Ramos (cell line): ENCODE results near the gene FAM234B.

Source experiments
- in situ Hi-C: fragments of 300-500 bp; cut with MboI; formaldehyde crosslinking; loops from one replicate; pipeline ENCODE4 v1.14.3; 2022; ENCODE audit warnings: low sequenced_read_pairs; ENCODE audit not compliant: unreplicated experiment

FAM234B gene

GRCh38 chr12:13085968-13086686 lies 41.9 kb downstream of the FAM234B start:
- in situ Hi-C loops: no loop called here

DNA sequence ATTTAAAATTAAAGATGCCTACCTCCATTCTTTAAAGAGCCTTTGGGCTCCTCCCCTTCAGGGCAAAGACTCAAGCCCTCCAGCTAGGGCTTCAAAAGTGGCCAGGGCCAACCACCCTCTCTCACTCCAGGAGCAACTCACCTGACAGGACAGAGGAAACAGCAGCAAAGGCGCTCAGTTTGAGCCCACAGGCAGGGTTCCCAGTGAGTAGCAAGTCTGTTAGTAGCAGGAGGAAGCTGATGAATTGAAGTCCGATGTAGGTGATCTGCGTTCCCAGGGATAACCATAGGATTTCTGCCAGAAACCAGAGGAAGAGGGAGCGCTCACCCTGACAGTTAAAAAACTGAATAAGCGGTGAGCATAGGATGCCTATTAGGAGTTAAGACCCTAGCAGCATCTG lies 43.6 kb downstream of the FAM234B start:
- in situ Hi-C loops: no loop called here

DNA sequence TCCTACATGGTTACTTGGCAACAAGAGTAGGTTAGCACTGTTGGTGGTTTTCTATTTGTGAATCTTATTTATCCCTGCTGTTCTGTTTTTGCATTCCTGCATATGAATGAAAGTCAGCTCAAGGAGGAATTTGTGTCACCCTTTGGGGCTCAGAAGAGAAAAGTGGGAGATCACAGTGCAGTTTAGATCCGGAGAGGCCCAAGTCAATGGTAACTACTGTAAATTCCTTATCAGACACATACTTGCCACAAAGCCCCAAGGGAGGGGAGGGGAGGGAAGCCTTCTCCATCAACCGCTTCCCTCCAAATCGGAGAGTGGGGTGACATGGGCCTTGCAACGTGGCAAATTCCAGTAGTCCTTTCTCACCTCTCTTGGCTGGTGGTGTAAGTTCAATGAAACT lies 44.3 kb downstream of the FAM234B start:
- in situ Hi-C loops: no loop called here

GRCh38 chr12:13090054-13090453 lies 45.9 kb downstream of the FAM234B start:
- in situ Hi-C loops: loop anchor here (10.0 kb wide), 1 partner anchor 175 kb away; no protein-coding TSS in a partner anchor

DNA sequence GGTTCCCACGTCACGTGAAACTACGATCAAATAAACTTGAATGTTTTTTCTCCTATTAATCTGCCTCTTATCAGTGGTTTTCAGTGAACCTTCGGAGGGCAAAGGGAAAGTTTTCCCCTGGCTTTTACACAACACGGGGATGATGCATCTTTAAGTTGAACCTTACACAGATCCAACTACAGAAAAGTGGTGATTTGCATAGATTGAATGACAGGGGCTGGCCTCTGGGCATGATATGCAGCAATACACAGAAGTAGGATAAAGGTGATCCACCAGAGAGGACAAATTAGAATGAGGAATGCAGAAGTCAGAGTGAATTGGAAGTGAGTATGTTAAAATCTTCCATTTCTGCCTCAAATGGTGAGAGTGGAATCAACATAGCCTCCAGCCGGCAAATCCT lies 47.7 kb downstream of the FAM234B start:
- in situ Hi-C loops: loop anchor here (10.0 kb wide), 1 partner anchor 177 kb away; no protein-coding TSS in a partner anchor

DNA sequence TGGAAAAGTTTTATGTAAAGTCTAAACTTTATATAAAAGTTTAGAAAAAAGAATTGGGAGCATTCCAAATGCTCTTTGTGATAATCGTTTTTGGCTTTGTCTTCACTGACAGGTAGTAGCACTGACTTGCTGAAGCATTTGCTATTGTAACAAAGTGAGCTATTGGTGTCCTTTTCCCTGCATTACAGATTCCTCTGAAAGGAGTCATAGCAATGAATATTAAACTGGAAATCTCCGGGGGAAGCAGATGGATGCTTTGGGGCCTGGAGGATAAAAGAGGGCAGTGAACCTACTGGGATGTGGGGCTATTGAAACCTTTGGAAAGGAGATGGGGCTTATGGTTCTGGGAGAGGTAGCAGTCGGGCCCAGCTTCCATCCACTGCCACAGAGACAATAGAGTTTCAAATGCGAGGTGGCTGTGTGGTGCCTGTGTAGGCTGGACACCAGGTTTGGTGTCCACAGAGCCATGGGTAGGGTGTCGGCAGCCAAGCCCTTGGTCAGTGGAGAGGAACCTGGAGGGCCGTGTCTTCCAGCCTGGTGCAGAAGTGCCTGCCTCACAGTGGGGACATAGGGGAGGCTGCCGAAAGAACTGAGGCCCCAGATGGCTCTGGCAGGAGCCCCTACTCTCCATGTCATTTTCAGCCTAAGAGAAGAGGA lies 49.1 kb downstream of the FAM234B start:
- in situ Hi-C loops: loop anchor here (10.0 kb wide), 1 partner anchor 179 kb away; no protein-coding TSS in a partner anchor

DNA sequence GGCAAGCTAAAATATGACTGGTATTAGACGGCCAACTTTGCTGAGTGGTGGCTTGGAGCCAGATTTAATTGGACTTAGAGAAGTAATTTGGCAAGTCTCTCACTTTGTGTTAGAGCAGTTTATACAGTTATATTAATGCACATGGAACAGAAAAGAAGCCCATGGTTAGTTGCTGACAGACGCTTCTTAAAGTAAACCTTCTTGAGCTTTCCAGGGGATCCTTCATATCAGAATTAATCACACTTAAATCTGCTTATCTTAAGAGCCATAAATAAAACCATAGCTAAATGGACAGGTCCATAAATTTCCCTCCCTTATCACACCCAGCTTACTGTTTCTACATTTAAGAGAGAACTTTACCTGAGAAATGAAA lies 49.7 kb downstream of the FAM234B start:
- in situ Hi-C loops: loop anchor here (10.0 kb wide), 1 partner anchor 179 kb away; no protein-coding TSS in a partner anchor

DNA sequence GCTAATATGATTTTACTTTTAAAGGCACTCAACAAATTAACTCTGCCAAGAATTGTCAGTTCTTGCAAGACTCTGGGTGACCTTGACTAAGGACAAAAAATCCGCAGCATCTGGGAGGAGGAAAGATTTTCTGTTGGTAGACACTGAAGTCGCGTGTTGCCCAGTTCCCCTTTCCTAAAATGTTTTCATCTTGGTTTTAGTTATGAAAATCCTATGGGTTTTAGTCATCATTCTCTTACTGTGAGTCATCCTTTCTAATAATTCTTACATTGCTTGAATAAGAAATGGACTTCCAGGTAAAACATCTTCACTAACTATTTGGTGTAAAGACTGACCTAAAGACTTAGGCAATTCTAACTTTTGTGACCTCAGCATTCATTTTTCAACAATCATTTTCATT lies 50.2 kb downstream of the FAM234B start:
- in situ Hi-C loops: loop anchor here (10.0 kb wide), 1 partner anchor 180 kb away; no protein-coding TSS in a partner anchor

DNA sequence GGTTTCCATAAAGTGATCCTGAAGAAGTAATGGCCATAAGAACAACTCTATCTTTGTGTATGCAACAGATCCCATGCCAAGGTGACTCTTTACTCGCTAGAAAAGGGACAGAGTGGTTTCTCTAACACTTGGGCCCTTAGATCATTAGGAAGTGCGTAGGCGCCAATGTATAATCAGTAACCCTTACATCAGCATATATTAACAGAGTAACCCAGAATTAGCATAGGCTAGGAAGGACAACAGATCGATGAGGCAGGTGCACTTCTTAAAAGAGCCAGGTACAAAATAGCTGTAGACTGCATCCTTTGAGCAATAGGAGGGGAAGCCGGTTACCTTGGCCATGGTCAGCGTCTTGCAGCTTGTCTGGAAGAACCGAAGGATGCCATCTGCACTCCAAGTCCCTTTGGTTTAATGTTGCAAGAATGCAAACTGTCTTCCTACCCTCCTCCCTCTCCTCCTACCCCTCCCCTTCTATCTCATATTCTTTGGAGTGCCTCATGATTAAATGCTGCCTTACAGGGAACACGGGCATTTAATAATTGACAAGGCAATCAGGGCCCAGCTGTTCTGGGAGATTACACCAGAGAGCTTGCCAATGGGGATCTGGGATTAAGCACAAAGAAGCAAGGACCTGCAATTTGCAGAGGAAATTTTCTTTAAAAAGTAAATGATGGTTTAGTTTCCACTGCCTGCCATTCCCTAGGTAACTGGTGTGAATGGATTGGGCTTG lies 51.2 kb downstream of the FAM234B start:
- in situ Hi-C loops: loop anchor here (10.0 kb wide), 1 partner anchor 181 kb away; no protein-coding TSS in a partner anchor

GRCh38 chr12:13097491-13098011 lies 53.4 kb downstream of the FAM234B start:
- in situ Hi-C loops: loop anchor here (10.0 kb wide), 1 partner anchor 183 kb away; no protein-coding TSS in a partner anchor

GRCh38 chr12:13099066-13099843 lies 55.1 kb downstream of the FAM234B start:
- in situ Hi-C loops: loop anchor here (10.0 kb wide), 1 partner anchor 184 kb away; no protein-coding TSS in a partner anchor

DNA sequence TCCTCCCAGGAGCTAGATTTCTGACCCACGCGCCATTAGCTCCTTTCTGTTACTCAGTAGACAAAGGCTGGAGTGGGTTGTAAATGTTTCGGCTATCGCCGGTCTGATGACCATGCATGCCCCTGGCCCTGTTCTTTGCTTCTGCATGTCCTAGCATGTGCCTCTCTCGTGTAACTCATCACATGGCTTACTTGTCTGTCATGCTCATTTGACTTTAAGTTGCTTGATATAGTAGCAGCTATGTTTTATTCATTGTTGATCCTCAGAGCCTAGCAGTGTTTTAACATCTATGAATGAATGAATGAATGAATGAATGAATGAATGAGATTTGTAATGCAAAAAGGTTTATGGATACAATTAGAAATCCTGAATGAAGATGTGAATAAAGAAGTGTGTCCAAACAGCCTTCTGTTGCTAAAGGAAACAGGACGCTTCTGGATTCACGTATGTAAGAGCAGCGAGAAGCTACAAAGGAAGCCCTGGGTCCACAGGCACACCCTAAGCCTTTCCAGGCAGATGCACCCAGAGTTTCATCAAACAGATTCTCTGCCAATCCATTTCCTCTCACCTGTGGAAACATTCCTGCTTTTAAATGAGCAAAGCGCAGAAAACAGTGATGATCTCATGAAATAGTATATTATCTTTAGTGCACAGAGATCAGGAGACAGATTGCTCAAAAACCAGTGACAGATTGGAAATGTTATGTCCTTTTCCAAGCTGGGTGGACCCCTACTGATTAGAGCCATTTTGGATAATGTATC lies 55.8 kb downstream of the FAM234B start:
- in situ Hi-C loops: loop anchor here (10.0 kb wide), 1 partner anchor 185 kb away; no protein-coding TSS in a partner anchor

GRCh38 chr12:13100605-13100881 lies 56.4 kb downstream of the FAM234B start:
- in situ Hi-C loops: no loop called here

DNA sequence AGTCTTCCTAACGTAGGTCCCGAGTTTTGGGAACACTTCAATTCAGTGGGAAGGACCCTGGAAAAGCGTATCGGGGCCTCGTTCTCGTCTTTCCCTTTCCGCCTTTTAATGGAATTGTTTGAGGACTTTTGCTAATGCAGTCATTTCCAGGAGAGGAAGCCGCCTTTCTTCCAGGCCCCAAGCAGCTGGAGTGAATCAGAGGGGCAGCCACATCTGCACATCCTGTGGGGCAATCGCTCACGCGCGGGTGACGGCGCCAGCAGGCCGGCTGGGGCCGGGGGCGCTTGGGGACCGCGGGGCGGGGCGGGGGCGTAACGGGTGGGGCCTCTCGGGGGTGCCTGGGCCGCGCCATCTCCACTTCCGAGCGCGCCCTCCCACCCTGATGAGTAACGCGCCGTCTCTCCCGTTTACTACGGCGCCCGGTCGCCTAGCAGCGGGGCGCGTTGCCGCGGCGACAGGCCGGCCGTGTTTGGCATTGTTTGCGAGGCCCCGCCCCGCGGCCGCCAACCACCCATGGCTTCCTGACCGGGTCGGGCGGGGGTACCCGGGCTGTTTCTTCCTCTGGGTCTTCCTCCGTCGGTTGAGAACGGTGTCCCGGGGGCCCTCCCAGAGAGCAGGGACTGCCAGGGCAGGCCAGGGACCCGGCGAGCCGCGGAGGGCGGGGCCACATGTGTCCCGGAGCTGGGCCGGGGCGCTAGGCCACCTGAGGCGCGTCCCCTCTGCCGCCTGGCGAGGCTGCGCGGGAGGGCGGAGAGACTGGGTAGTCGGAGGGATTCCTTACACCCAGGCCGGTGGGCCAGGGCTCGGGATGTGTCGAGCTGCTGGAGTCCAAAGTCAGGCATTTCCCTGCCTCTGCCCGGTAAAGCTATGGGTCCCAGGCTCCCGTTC lies 56.9 kb downstream of the FAM234B start:
- in situ Hi-C loops: no loop called here

DNA sequence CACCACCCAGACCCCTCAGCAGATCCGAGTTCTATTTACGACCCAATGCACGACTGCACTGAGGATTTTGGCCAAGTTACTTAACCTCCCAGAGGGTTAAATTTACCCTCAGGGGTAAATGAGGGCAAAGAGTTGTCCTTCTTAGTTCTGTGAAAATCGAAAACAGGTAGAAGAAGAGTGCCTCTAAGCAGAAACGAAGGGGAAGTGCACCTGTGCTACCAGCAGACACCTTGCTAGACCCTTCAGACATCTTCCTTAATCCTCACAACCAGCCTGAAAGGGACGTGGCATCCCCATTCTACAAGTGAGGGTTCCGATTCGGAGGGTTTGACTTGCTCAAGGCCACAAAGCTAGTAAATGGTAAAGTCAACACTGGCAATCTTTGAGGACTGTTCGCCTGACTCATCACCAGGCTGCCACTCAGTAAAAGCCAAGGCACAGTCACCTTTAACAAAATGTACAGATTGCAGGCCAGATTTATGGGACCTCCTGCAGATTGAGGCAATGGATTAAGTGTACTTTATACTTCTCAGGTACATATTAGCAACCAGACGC lies 57.7 kb downstream of the FAM234B start:
- in situ Hi-C loops: no loop called here

GRCh38 chr12:13102461-13103195 lies 58.4 kb downstream of the FAM234B start:
- in situ Hi-C loops: no loop called here

DNA sequence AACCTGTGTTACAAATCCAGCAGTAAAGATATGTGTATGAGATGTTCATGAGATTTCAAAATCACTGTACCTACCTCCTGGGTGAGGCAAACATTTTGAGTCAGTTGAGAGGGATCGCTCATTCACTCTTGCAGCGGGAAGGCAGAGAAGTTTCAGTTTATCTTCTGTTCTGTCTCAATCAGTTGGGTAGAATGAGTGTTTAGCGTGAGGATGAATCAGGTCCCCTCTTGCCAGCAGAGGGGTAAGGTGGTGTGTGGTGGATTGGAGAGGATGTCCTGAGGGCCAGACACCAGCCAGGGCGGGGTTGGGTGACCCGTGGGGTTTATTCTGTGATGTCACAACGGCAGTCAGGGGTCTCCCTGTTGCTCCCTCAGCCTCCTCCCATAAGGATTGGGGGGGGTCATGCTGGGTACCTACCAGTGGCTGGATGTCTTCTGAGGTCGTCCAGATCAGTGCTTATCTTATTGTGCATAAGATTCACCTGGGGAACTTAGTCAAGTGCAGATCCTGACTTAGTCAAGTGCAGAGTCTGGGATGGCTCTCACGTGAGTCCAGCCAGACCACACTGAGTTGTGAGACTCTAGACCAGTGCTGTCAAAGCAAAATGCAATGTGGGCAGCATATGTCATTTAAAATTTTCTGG lies 59.3 kb downstream of the FAM234B start, which contains the start of gene GSG1:
Gene GSG1, minus strand, starts transcription at position 277 of the 643 bp plus-strand sequence. Its CDS starts 155 bp downstream, at position 122.
- in situ Hi-C loops: no loop called here
